Gastrocnemius medialis (tissue), 4 donors: ENCODE measurements around the gene CIDEA. TPM values are rescaled to one million over a fixed set of nuclear protein-coding genes. Genes with fewer than 3 reads are reported as not detected.
"Not testable (repeated sequence)": the region's sequence is repeated elsewhere in the genome, so short reads cannot be mapped to it uniquely, and the experiment has no call there.

ENCODE experiments used
- ATAC-seq, 2 donors: fragments of 150-250 bp; one replicate each; pipeline ENCODE4 v1.9.1; 2016
- DNase-seq, 2 donors: peaks; one replicate each; pipeline ENCODE4 v3.0.0-alpha.2; 2019
- H3K27ac ChIP-seq, 4 donors: fragments of 200-600 bp; sonication (generic); 1 replicate in 1 of 4; 2 replicates in 3 of 4; pipeline ENCODE4 v1.5.1; 2016 to 2018; ENCODE audit warnings: mild to moderate bottlenecking in 2 of 4, moderate library complexity in 1 of 4
- H3K27me3 ChIP-seq, 3 donors: fragments of 200-600 bp; sonication (generic) in 2 of 3; 1 replicate in 1 of 3; 2 replicates in 2 of 3; pipeline versions ENCODE4 v1.5.1 to v1.6.0; 2016 to 2019; ENCODE audit warnings: mild to moderate bottlenecking in 1 of 3, moderate library complexity in 1 of 3
- H3K36me3 ChIP-seq, 2 donors: fragments of 200-600 bp; sonication (generic) in 1 of 2; one replicate each; pipeline ENCODE4 v1.5.1; 2017 to 2018
- H3K4me1 ChIP-seq, 2 donors: fragments of 200-600 bp; sonication (generic) in 1 of 2; one replicate each; pipeline ENCODE4 v1.5.1; 2016 to 2017; ENCODE audit warnings: mild to moderate bottlenecking in 2 of 2
- H3K4me3 ChIP-seq, 4 donors: fragments of 200-600 bp; sonication (generic) in 3 of 4; 1 replicate in 1 of 4; 2 replicates in 3 of 4; pipeline ENCODE4 v1.5.1; 2016 to 2019; ENCODE audit warnings: mild to moderate bottlenecking in 2 of 4
- H3K9me3 ChIP-seq, 3 donors: fragments of 200-600 bp; sonication (generic) in 2 of 3; 1 replicate in 1 of 3; 2 replicates in 2 of 3; pipeline ENCODE4 v1.5.1; 2016 to 2019
- POLR2A ChIP-seq, 2 donors: fragments of 450-650 bp; IDR thresholded peaks; one replicate each; pipeline ENCODE4 v1.6.1; 2017; ENCODE audit warnings: antibody characterized with exemption in 2 of 2, mild to moderate bottlenecking in 2 of 2, moderate library complexity in 2 of 2
- in situ Hi-C, 4 donors: fragments of 200-750 bp; cut with MboI; loops; one replicate each; pipeline versions ENCODE4 v1.15.0 to v1.8.0; 2017; ENCODE audit warnings: low sequenced_read_pairs in 4 of 4
- intact Hi-C: fragments of 100-400 bp; cut with DNase I; formaldehyde crosslinking; loops from one replicate; pipeline ENCODE4 v1.15.1; 2023; ENCODE audit warnings: low total_unique reads
- total RNA-seq, 4 donors: library from RNA; depleted of rRNA; stranded (reverse); fragments of >200 nt; gene quantifications; one replicate each; pipeline versions ENCODE4 v1.1.0 to v1.2.3, GENCODE V29; 2016
- TF ChIP-seq, protein P1 (sequence below), 5 experiments: fragments of 450-650 bp in 3 of 5; fragments of 200-600 bp in 2 of 5; sonication (generic) in 2 of 5; IDR thresholded peaks in 4 of 5; conservative IDR thresholded peaks in 1 of 5; 1 replicate in 4 of 5; 2 replicates in 1 of 5; pipeline ENCODE4 v1.5.1; 2016 to 2019; ENCODE audit warnings: antibody characterized with exemption in 5 of 5, mild to moderate bottlenecking in 3 of 5, moderate library complexity in 3 of 5

Gene CIDEA, protein sequence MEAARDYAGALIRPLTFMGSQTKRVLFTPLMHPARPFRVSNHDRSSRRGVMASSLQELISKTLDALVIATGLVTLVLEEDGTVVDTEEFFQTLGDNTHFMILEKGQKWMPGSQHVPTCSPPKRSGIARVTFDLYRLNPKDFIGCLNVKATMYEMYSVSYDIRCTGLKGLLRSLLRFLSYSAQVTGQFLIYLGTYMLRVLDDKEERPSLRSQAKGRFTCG
- 1 to 10 TPM in 1 of 4 donors, under 1 TPM in 1, not detected in 2; 0.33 to 7.4 TPM for total RNA-seq

DNA sequence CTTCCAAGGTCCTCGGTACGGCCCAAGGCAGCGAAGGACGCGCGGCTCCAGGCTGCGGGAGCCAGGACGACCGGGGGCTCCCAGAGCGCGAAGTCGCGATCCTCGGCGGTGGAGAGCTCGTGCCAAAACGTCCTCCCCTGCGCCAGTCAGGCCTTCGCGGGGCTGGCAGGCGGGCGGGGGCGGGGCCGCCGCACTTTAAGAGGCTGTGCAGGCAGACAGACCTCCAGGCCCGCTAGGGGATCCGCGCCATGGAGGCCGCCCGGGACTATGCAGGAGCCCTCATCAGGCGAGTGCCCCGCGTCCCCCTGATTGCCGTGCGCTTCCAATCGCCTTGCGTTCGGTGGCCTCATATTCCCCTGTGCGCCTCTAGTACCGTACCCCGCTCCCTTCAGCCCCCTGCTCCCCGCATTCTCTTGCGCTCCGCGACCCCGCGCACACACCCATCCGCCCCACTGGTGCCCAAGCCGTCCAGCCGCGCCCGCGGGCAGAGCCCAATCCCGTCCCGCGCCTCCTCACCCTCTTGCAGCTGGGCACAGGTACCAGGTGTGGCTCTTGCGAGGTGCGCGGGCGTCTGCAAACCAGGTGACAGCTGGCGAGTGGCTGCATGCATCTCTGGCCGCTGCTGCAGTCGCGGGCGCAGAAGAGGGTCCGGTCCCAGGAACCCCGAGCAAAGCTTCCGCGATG is at the start of gene CIDEA:
Gene CIDEA (plus strand): TSS at position 226 of the 684 bp plus-strand sequence. CDS start 23 bp downstream, at position 249.
- intact Hi-C loops (no loop called here), in situ Hi-C loops (no loop called here)
- no peak within 1 kb of the TSS for H3K27ac ChIP-seq
- H3K4me3 ChIP-seq, result peak within 1 kb of the TSS; percentile 41 to 61 (median 46)
- H3K27me3 ChIP-seq, result peaks cover 23 to 32% (median 24%) of the 10 kb centered on the region in 3 donors
- no peaks in the 10 kb centered on the region for H3K9me3 ChIP-seq
- ATAC-seq (no peak), DNase-seq (no peak)
- H3K36me3 ChIP-seq, result no peaks in the 10 kb centered on the region
- peaks cover 7% of the 10 kb centered on the region in 2 donors for H3K4me1 ChIP-seq
- TF ChIP-seq POLR2A (IDR thresholded peaks at IDR 0.05), result no peak
- TF ChIP-seq, protein P1, sequence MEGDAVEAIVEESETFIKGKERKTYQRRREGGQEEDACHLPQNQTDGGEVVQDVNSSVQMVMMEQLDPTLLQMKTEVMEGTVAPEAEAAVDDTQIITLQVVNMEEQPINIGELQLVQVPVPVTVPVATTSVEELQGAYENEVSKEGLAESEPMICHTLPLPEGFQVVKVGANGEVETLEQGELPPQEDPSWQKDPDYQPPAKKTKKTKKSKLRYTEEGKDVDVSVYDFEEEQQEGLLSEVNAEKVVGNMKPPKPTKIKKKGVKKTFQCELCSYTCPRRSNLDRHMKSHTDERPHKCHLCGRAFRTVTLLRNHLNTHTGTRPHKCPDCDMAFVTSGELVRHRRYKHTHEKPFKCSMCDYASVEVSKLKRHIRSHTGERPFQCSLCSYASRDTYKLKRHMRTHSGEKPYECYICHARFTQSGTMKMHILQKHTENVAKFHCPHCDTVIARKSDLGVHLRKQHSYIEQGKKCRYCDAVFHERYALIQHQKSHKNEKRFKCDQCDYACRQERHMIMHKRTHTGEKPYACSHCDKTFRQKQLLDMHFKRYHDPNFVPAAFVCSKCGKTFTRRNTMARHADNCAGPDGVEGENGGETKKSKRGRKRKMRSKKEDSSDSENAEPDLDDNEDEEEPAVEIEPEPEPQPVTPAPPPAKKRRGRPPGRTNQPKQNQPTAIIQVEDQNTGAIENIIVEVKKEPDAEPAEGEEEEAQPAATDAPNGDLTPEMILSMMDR (IDR thresholded peaks at IDR 0.05 in 4 of 5, conservative IDR thresholded peaks at IDR 0.05 in 1 of 5), result no peak

DNA sequence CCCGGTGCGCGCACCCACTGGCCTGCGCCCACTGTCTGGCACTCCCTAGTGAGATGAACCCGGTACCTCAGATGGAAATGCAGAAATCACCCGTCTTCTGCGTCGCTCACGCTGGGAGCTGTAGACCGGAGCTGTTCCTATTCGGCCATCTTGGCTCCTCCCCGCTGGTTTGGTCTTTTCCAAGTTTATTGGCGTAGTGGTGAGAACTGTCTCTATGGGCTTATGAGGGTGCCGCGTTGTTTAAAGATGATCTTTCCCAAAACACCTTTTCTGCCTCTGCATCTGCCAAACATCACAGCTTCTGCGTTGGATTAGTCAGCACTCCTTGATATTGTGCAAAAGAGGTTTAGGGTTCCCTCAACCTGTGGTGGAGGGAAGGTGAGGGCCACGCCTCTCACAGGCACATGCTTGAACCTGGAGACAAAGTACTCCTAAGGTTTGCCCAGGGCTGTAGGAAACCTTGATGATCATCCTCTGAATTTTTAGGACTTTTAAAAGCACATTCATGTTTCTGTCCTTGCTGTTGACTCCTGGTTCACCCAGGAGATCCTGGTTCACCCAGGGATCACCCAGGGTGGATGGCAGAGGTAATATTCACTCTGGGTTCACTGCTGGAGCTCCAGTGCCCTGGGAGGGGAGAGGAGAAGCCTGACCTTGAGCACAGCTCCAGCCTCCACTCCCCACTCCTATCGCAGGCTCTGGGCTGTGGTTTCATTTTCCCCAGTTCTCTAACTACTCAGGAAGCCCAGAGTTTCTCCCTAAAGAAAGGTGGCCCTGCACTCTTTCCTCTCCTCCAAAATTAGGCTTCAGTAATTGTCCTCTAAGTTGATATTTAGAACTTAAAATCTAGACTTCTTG is 45.6 kb upstream of the CIDEA start:
- H3K4me1 ChIP-seq, H3K9me3 ChIP-seq, intact Hi-C loops, H3K36me3 ChIP-seq, H3K4me3 ChIP-seq, ATAC-seq, H3K27me3 ChIP-seq, H3K27ac ChIP-seq, DNase-seq, in situ Hi-C loops: not testable (repeated sequence)

DNA sequence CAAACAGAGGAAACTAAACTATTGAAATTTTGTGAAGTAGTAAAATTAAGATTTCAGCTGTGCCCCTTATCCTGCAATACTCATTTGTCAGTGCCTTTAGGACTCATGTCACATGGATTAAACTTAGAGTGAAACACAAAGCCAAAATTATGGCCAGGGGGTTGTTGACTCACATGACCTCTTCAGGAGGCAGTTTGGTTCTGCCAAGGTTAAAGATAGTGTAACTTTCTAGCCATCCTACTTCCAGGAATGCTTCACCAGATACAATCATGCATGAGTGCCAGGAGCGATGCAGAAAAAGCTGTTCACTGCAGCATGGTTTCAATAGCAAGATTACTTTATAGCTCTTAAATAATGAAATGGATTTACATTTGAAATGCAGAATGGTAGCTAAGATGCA is 41.9 kb upstream of the CIDEA start:
- in situ Hi-C loops, intact Hi-C loops, ATAC-seq, H3K27ac ChIP-seq, H3K4me1 ChIP-seq, DNase-seq, H3K36me3 ChIP-seq, H3K4me3 ChIP-seq, H3K9me3 ChIP-seq, H3K27me3 ChIP-seq: not testable (repeated sequence)

DNA sequence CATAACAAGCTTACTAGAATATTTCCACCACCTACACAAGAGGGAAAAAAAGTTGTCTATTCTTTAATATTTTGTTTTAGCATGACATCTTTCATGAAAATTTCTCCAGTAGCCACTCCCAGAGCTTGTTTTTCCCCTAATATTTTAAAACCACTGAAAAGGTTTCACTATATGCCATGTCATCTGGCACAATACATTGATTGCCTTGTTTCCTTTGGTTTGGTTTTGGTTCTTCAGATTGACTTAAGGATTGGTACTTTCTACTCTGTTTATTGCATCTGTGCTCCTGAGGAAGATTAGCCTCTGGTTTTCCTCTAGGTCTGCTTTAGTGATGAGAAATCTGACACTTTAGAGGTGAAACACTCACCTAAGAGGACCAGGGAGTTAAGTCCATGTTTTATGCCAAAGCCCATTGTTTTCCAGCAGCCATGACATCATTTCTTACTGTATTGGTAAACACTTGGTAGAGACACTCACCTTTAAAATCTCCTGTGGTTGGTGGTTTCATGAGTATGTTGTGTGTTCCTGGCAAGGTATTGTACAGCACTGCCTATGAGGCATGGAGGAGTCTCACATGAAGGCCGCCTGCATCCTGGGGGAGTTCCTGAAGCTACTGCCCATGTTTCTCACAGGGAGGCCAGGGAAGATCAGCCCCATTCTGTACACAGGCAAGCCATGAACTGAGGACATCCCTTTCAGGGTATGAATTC is 39.7 kb upstream of the CIDEA start:
- H3K9me3 ChIP-seq, H3K27ac ChIP-seq, H3K4me1 ChIP-seq, intact Hi-C loops, H3K27me3 ChIP-seq, ATAC-seq, H3K36me3 ChIP-seq, H3K4me3 ChIP-seq, DNase-seq, in situ Hi-C loops: not testable (repeated sequence)

DNA sequence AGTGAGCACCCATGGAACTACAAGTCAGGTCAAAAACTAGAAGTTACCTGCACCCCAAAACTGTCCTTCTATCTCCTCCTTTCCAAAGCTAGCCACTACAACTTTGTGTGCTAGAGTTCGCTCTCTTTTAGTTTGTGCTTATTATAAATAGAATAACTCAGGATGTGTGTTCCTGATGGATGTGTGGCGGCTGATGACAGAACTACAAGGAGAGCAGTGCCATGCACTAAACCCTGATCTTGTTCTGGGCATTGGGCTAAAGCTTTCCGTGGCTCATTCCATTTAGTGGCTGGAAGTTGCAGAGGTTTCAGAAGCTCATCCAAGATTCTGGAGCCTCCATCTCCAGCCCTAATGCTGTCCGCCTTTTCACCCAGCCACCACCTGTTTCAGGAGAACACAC is 37.7 kb upstream of the CIDEA start:
- intact Hi-C loops, H3K4me1 ChIP-seq, DNase-seq, H3K27me3 ChIP-seq, in situ Hi-C loops, H3K9me3 ChIP-seq, H3K4me3 ChIP-seq, H3K27ac ChIP-seq, H3K36me3 ChIP-seq, ATAC-seq: not testable (repeated sequence)

DNA sequence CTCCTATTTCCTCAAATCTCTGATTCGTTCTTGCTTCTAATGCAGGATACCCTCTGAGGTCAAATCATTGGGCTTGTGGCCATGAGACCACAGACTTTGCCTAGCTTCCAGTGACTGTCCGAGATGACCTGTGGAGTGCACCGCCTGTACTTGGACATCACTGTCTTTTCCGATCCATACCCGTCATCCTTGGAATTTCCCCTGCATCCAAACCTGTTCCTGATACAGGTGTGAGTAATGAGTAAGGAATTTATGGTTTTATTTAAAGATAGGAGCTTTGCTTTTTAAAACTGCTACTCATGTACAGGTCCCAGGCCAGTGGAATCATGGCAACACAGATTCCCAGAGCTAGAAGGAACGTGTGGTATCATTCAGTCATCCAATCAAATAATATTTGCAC is 35.6 kb upstream of the CIDEA start:
- intact Hi-C loops, H3K27me3 ChIP-seq, H3K4me3 ChIP-seq, H3K4me1 ChIP-seq, H3K27ac ChIP-seq, H3K36me3 ChIP-seq, DNase-seq, in situ Hi-C loops, ATAC-seq, H3K9me3 ChIP-seq: not testable (repeated sequence)

DNA sequence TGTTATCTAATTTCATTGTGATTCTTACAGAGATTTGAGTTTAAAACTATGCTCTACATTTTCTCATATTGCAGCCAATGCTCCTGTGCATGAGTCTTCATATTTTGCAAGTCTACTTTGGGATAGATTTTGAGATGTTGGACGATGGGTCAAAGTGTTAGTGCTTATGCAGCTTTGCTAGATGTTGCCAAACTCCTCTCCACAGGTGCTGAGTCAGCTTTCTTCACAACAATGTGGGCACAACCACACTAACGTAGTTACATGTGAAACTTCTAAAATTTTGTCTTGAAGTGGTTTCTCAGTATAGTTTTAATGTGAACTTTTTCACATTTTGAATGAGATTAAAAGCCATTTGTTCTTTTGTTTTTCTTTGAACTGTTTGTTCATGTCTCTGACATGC is 32.1 kb upstream of the CIDEA start:
- H3K9me3 ChIP-seq, DNase-seq, ATAC-seq, intact Hi-C loops, H3K36me3 ChIP-seq, H3K27me3 ChIP-seq, H3K27ac ChIP-seq, in situ Hi-C loops, H3K4me3 ChIP-seq, H3K4me1 ChIP-seq: not testable (repeated sequence)

DNA sequence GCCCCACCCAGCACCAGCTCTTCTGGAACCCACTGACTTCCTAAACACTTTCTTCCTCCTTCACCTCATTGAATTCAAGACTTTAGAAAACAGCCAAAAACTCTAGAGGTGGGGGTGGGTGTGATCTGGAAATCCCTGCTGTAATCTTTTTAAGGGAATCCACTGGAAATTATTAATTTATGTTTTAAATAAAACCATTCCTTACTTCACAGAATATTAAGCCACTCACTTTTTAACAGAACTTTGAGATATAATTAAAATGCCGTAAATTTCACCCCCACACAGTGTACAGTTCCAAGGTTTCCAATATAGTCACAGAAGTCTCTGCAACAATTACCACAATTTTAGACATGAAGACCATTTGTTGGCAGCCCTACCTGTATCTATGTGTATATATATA is 30.8 kb upstream of the CIDEA start:
- H3K9me3 ChIP-seq, H3K36me3 ChIP-seq, H3K4me1 ChIP-seq, DNase-seq, H3K27me3 ChIP-seq, intact Hi-C loops, ATAC-seq, H3K4me3 ChIP-seq, in situ Hi-C loops, H3K27ac ChIP-seq: not testable (repeated sequence)

DNA sequence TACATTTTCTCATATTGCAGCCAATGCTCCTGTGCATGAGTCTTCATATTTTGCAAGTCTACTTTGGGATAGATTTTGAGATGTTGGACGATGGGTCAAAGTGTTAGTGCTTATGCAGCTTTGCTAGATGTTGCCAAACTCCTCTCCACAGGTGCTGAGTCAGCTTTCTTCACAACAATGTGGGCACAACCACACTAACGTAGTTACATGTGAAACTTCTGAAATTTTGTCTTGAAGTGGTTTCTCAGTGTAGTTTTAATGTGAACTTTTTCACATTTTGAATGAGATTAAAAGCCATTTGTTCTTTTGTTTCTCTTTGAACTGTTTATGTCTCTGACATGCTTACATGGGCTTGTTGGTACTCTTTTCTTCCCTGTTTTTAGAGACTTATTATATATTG is 27.4 kb upstream of the CIDEA start:
- intact Hi-C loops, DNase-seq, ATAC-seq, H3K9me3 ChIP-seq, H3K36me3 ChIP-seq, H3K27ac ChIP-seq, H3K27me3 ChIP-seq, H3K4me3 ChIP-seq, H3K4me1 ChIP-seq: not testable (repeated sequence)
- in situ Hi-C loops, result loop anchor here in 3 of 4 donors (25.0 kb wide), 2 partner anchors 140 to 1615 kb away; partner anchors contain the start of gene ANKRD62 (in 1 of the 3)
